Right lobe of liver (tissue), 4 donors: ENCODE results near the gene VPS25.

Experiments used
- CTCF ChIP-seq, 4 donors: fragments of 200-600 bp in 3 of 4; fragments of 450-650 bp in 1 of 4; IDR thresholded peaks; one replicate each; pipeline versions ENCODE4 v1.5.1 to v1.8.0; 2016 to 2022; ENCODE audit warnings: antibody characterized with exemption in 4 of 4, mild to moderate bottlenecking in 2 of 4
- POLR2A ChIP-seq: fragments of 450-650 bp; IDR thresholded peaks from one replicate; pipeline ENCODE4 v1.6.1; 2017; ENCODE audit warnings: antibody characterized with exemption, mild to moderate bottlenecking
- donor health status: DM: no; HTN: no; CAD: no.
- donor health status: DM: no; HTN: no; CAD: no.
- donor health status: DM: no; HTN: yes; CAD: no.

DNA sequence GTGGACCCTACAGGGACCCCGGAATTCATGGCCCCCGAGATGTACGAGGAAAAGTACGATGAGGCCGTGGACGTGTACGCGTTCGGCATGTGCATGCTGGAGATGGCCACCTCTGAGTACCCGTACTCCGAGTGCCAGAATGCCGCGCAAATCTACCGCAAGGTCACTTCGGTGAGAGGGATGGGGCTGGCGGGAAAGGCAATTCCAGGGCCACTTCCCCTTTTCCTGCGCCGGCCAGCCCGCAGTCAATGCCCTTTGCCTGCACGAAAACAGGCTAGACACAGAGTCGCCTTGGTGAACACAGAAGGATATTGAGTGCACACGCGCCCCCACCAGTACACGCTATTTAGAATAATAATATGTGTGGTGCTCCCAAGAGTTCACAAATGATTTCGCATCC, 11.2 kb downstream of the VPS25 start:
- TF ChIP-seq CTCF (IDR thresholded peaks at IDR 0.05) (no peak), POLR2A (no peak)
